ENCODE data around the gene APOL4. TPM values are rescaled to one million over a fixed set of nuclear protein-coding genes. Genes with fewer than 3 reads are reported as not detected.

APOL4 gene
- total and polyA plus RNA-seq, 2 of the 4 experiments (the other 2 are of a cell fraction): 0.07 TPM; not detected in 1

DNA sequence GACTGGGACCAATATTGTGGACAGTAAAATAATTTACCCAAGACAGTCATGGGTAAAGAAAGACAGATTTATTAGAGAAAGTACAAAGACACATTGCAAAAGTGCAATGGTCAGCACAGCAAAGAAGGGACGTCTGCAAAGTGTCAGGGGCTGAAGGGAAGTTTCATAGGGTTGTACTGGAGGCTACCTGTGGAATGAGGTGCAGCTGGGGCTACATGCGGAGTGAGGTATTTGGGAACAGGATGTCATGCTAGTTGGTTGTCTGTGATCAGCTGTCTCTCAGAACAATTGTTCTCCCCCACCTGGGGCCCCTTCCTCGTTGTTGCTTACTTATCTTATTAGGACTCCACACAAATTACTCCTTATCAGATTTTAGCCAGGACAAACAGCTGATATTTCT is 29.7 kb downstream of the APOL4 start:
- H3K36me3 ChIP-seq (ENCODE audit: control insufficient read depth, insufficient read depth, low read length): no peaks in the 10 kb centered on the region
- H4K5ac ChIP-seq (ENCODE audit: low read depth, low read length): no peak overlapping the region
- no peak overlapping the region for H3K56ac ChIP-seq (ENCODE audit: extremely low read depth, insufficient read depth, low read length)
- H3K27ac ChIP-seq (ENCODE audit: insufficient read depth, low read length): no peak overlapping the region
- no peak overlapping the region for H2AK9ac ChIP-seq (replicated peaks; ENCODE audit: low read depth, low read length, poor library complexity)
- no peak overlapping the region for H3K4me3 ChIP-seq (ENCODE audit: insufficient read depth, low read depth, low read length)
- no peak for TF ChIP-seq FOS (IDR thresholded peaks at IDR 0.05; ENCODE audit: low read depth, low read length)
- H2BK20ac ChIP-seq (ENCODE audit: low read depth, low read length): no peak overlapping the region
- no peak overlapping the region for H2AFZ ChIP-seq (replicated peaks; ENCODE audit: low read length, poor library complexity)
- H3K9me3 ChIP-seq (ENCODE audit: control insufficient read depth, insufficient read depth, low read length): no peaks in the 10 kb centered on the region
- intact Hi-C loops (cut with micrococcal nuclease) (no loop called here), dilution Hi-C loops (cut with HindIII; ENCODE audit: low sequenced_read_pairs, unreplicated experiment) (no loop called here), in situ Hi-C loops (cut with MboI; ENCODE audit: low sequenced_read_pairs) (no loop called here)
- H2BK5ac ChIP-seq (ENCODE audit: low read depth, low read length, poor library complexity, severe bottlenecking): no peak overlapping the region
- ChIA-PET CTCF (no interaction called here), POLR2A (ENCODE audit: unreplicated experiment) (no interaction called here)
- peaks cover 16% of the 10 kb centered on the region for H3K27me3 ChIP-seq (ENCODE audit: control insufficient read depth, insufficient read depth, low read length)
- H3K23ac ChIP-seq (ENCODE audit: low read depth, low read length): no peak overlapping the region
- no TSS peak for BruUV-seq (replicated peaks)
- H3K9me1 ChIP-seq (ENCODE audit: insufficient read depth, low read length): no peaks in the 10 kb centered on the region
- H3K79me1 ChIP-seq (ENCODE audit: low read depth in 1 of 2, low read length in 2 of 2): no peaks in the 10 kb centered on the region
- no peaks in the 10 kb centered on the region for H3K4me1 ChIP-seq (ENCODE audit: control insufficient read depth, insufficient read depth, low read length)
- no peak for ATAC-seq (ENCODE audit: low read depth)
- no peaks in the 10 kb centered on the region for H4K20me1 ChIP-seq (ENCODE audit: insufficient read depth, low read length)
- no peak overlapping the region for H3K14ac ChIP-seq (replicated peaks; ENCODE audit: low read depth, low read length)
- WGBS, 2 experiments (ENCODE audit: extremely low coverage in 2 of 2, insufficient read length in 1 of 2): 24% methylated on average over 2 of the region's 3 CpGs; no CpG with 5 or more reads in 1 of the 2 experiments
- DNase-seq: no peak
- H3K18ac ChIP-seq (ENCODE audit: low read depth, low read length): no peak overlapping the region
- H4K91ac ChIP-seq (ENCODE audit: insufficient read depth, low read depth, low read length): no peak overlapping the region
- no peak overlapping the region for H3K4me2 ChIP-seq (ENCODE audit: low read depth, low read length)
- H2BK15ac ChIP-seq (ENCODE audit: low read depth, low read length): no peak overlapping the region
- no peak overlapping the region for H3K9ac ChIP-seq (ENCODE audit: low read depth, low read length)
- no peak overlapping the region for H2BK120ac ChIP-seq (ENCODE audit: low read depth, low read length)
- H3K4ac ChIP-seq (ENCODE audit: low read depth, low read length): no peak overlapping the region
- H4K8ac ChIP-seq (ENCODE audit: low read depth in 2 of 2, low read length in 2 of 2): no peak overlapping the region
- H2AK5ac ChIP-seq (ENCODE audit: low read depth, low read length): no peak overlapping the region
